Measurements from ENCODE around the gene ZC3HAV1L. TPM values are rescaled to one million over a fixed set of nuclear protein-coding genes. Genes with fewer than 3 reads are reported as not detected.

Gene ZC3HAV1L
- polyA plus RNA-seq, 2 of the 4 experiments (the other 2 are of a cell fraction) = 8.8 to 15.6 TPM

GRCh38 chr7:139036901-139037300 is 1.1 kb upstream of the ZC3HAV1L start:
- TF ChIP-seq BHLHE40 (IDR thresholded peaks at IDR 0.05; ENCODE audit: low read depth, low read length) = no peak
- TF ChIP-seq RNF2 (IDR thresholded peaks at IDR 0.05; ENCODE audit: borderline replicate concordance, low read depth) = no peak
- no peak for TF ChIP-seq ELK1 (IDR thresholded peaks at IDR 0.05; ENCODE audit: low read depth, low read length)
- no peak for TF ChIP-seq CHD4 (IDR thresholded peaks at IDR 0.05; ENCODE audit: borderline replicate concordance)
- TF ChIP-seq, protein P1, sequence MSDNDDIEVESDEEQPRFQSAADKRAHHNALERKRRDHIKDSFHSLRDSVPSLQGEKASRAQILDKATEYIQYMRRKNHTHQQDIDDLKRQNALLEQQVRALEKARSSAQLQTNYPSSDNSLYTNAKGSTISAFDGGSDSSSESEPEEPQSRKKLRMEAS (IDR thresholded peaks at IDR 0.05) = no peak
- no peak for TF ChIP-seq TP53 (CRISPR knock-in tag; IDR thresholded peaks at IDR 0.05)
- TF ChIP-seq RFX5 (IDR thresholded peaks at IDR 0.05) = no peak
- TF ChIP-seq HDAC2 (IDR thresholded peaks at IDR 0.05) = no peak
- no peak for TF ChIP-seq ESRRA (IDR thresholded peaks at IDR 0.05; ENCODE audit: borderline replicate concordance, low read length)
- TF ChIP-seq TFCP2L1 (CRISPR knock-in tag; IDR thresholded peaks at IDR 0.05) = no peak
- no peak for TF ChIP-seq ZC3H11A (IDR thresholded peaks at IDR 0.05)
- TF ChIP-seq SREBF2 (IDR thresholded peaks at IDR 0.05) = no peak
- TF ChIP-seq JUNB (IDR thresholded peaks at IDR 0.05) = no peak
- TF ChIP-seq, protein P2, sequence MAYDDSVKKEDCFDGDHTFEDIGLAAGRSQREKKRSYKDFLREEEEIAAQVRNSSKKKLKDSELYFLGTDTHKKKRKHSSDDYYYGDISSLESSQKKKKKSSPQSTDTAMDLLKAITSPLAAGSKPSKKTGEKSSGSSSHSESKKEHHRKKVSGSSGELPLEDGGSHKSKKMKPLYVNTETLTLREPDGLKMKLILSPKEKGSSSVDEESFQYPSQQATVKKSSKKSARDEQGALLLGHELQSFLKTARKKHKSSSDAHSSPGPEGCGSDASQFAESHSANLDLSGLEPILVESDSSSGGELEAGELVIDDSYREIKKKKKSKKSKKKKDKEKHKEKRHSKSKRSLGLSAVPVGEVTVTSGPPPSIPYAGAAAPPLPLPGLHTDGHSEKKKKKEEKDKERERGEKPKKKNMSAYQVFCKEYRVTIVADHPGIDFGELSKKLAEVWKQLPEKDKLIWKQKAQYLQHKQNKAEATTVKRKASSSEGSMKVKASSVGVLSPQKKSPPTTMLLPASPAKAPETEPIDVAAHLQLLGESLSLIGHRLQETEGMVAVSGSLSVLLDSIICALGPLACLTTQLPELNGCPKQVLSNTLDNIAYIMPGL (CRISPR knock-in tag; IDR thresholded peaks at IDR 0.05; ENCODE audit: borderline replicate concordance) = no peak
- TF ChIP-seq RAD21 (conservative IDR thresholded peaks at IDR 0.05 in 1 of 2, IDR thresholded peaks at IDR 0.05 in 1 of 2) = no peak
- TF ChIP-seq BCL3 (IDR thresholded peaks at IDR 0.05) = no peak
- TF ChIP-seq HOXB13 (CRISPR knock-in tag; IDR thresholded peaks at IDR 0.05; ENCODE audit: low read depth) = no peak
- TF ChIP-seq MAZ (IDR thresholded peaks at IDR 0.05; ENCODE audit: borderline replicate concordance, low read depth, low read length) = no peak
- no peak overlapping the region for H3K4me3 ChIP-seq
- H3K9me3 ChIP-seq = no peaks in the 10 kb centered on the region
- DNase-seq (ENCODE audit: low read depth in 1 of 2, low spot score in 1 of 2) = no peak
- FAIRE-seq = no peak
- 83% methylated on average over 3 of the region's 3 CpGs for WGBS (ENCODE audit: missing lambda C conversion rate)
- H3K4me2 ChIP-seq = peak overlapping the region; percentile 78
- H3K4me1 ChIP-seq = peaks cover 11% of the 10 kb centered on the region
- ChIA-PET POLR2A (no interaction called here), CTCF (interaction anchor here (0.7 to 7.3 kb wide), 4 partner anchors 11 to 51 kb away, joined by 3 to 31 read pairs (median 4); no protein-coding TSS in a partner anchor)
- H3K27ac ChIP-seq = no peak overlapping the region; a peak in 1 of 6 replicates
- ATAC-seq = no peak

GRCh38 chr7:139034855-139035585 is 822 bp downstream of the ZC3HAV1L start:
- ATAC-seq (peak; percentile 79 to 81), DNase-seq (ENCODE audit: low read depth in 1 of 2, low spot score in 1 of 2) (peak; percentile 58 to 85), FAIRE-seq (no peak)
- Histone ChIP-seq H3K4me3 (peak overlapping the region; percentile 77), H3K4me1 (peaks cover 11% of the 10 kb centered on the region), H3K27ac (peak overlapping the region; percentile 94 to 98), H3K9me3 (no peaks in the 10 kb centered on the region), H3K4me2 (peak overlapping the region; percentile 78)
- TF ChIP-seq CTCF (IDR thresholded peaks at IDR 0.05) (0 out of 3 replicates have a peak, but pooled peaks have one; percentile 20), SREBF2 (IDR thresholded peaks at IDR 0.05) (no peak), HOXB13 (CRISPR knock-in tag; IDR thresholded peaks at IDR 0.05; ENCODE audit: low read depth) (no peak), POLR2AphosphoS2 (conservative IDR thresholded peaks at IDR 0.05; ENCODE audit: low read length) (no peak), BHLHE40 (IDR thresholded peaks at IDR 0.05; ENCODE audit: low read depth, low read length) (no peak), HES2 (IDR thresholded peaks at IDR 0.05) (no peak)
- POLR2A ChIA-PET = interaction anchor here (0.6 to 0.7 kb wide), 3 partner anchors 10 to 326 kb away, joined by 3 to 4 read pairs (median 4); no protein-coding TSS in a partner anchor
- CTCF ChIA-PET = interaction anchor here (0.6 to 7.3 kb wide), 9 partner anchors 10 to 149 kb away, joined by 3 to 31 read pairs (median 3); no protein-coding TSS in a partner anchor
- WGBS (ENCODE audit: missing lambda C conversion rate) = 14% methylated on average over 20 of the region's 47 CpGs
